HG03039 (cell line): Measurements from ENCODE around the gene TNFRSF18.
"Not testable (repeated sequence)": the region's sequence is repeated elsewhere in the genome, so short reads cannot be mapped to it uniquely, and the experiment has no call there.

Source experiments
- ATAC-seq: cut with Tn5 transposase; IDR thresholded peaks from one replicate; pipeline ENCODE4 v1.9.1; 2021; ENCODE audit warnings: mild to moderate bottlenecking, moderate library complexity; ENCODE audit not compliant: unreplicated experiment

Gene TNFRSF18, protein sequence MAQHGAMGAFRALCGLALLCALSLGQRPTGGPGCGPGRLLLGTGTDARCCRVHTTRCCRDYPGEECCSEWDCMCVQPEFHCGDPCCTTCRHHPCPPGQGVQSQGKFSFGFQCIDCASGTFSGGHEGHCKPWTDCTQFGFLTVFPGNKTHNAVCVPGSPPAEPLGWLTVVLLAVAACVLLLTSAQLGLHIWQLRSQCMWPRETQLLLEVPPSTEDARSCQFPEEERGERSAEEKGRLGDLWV

DNA sequence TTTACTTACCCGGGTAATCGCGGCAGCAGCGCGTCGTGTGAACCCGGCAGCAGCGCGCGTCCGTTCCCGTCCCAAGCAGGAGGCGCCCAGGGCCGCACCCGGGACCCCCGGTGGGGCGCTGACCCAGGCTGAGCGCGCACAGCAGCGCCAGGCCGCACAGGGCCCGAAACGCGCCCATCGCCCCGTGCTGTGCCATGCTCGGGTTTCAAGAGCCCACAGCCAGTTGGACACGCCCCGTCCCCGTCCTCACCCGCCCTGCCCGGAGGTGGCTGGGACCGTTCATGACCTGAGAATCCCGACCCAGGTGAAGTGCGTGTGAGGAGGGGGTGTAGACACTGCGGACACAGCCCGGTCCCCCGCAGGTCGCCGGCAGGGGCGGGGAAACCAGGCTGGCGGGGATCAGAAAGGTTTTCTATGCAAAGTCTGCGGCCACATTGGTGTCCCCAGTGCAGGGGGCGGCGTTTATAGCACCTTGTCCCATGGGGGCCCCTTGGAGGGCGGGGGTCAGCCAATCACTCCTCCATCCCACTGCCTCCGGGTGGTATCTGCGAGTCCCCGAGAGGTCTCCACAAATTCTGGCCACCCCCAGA lies at the start of gene TNFRSF18:
TNFRSF18 (minus strand) TSS at position 217 of the 590 bp plus-strand sequence; CDS start at position 196, 21 bp downstream.
- no peak for ATAC-seq

DNA sequence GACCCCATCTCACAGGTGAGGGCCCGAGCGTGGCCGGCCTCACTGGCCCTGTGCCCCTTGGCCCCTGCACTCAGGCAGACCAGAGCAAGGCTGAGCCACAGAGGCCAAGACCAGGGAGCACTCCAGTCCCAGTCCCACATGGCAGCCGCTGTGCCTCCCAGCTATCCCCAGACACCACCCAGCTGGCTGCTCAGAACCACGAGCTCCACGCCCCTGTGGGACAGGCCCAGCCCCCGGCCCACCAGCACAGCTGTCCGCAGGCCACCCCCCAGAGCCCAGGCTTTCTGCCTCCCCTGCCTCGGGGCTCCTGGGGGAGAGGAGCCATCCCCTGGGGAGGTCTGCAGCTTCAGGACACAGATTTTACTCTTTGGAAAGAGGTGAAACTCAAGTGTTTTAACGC lies 49.2 kb upstream of the TNFRSF18 start:
- ATAC-seq, result no peak

- ATAC-seq, result no peak
Observed at GRCh38 chr1:1255078-1255477, 48.7 kb upstream of the TNFRSF18 start.

GRCh38 chr1:1254667-1254998 lies 48.2 kb upstream of the TNFRSF18 start:
- ATAC-seq, result no peak

DNA sequence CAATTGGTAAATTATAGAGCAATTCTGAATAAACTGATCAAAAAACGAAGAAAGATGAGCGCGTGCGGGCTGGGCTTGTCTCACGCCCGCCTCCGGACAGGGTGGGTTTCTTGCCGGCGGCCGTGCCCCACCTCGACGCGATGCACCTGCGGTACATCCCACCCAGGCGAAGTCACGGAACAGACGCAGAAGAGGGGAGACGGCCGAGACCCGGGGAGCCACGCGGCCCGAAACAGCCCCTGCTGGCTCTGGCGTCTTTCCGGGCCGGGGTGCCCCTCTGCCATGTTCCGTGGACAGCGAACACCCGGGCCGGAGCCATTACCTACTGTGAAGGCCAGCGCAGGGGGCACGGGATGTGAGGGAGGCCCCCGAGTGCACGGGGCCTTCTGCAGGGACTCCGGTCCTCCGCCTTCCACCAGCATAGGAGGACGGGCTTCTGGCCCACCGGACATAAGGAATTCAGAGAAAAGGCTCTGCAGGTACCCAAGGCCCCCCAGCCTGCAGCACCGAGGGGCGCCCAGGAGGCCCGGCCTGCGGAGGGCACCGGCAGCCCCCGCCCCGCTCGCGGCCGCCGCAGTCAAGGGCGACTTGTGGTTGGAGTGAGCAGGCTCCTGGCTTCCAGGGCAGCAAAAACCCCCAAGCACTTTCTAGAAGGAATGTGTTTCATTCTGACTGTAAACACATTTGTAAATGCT lies 47.7 kb upstream of the TNFRSF18 start:
- ATAC-seq, result no peak

DNA sequence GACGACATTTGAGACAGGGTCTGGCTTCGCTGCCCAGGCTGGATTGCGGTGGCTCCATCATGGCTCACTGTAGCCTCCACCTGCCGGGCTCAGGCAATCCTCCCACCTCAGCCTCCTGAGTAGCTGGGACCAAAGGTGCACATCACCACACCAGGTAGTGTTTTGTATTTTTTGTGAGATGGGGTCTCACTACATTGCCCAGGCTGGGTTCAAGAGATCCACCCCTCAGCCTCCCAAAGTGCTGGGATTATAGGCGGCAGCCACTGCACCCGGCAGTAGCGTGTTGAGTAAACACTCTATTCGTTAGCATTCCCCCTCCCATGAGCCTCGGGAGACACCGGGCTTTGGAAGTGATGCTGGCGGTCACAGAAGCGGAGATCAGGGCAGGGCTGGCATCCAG lies 46.9 kb upstream of the TNFRSF18 start:
- no peak for ATAC-seq

- no peak for ATAC-seq
Observed at GRCh38 chr1:1250786-1251284, 44.4 kb upstream of the TNFRSF18 start.

DNA sequence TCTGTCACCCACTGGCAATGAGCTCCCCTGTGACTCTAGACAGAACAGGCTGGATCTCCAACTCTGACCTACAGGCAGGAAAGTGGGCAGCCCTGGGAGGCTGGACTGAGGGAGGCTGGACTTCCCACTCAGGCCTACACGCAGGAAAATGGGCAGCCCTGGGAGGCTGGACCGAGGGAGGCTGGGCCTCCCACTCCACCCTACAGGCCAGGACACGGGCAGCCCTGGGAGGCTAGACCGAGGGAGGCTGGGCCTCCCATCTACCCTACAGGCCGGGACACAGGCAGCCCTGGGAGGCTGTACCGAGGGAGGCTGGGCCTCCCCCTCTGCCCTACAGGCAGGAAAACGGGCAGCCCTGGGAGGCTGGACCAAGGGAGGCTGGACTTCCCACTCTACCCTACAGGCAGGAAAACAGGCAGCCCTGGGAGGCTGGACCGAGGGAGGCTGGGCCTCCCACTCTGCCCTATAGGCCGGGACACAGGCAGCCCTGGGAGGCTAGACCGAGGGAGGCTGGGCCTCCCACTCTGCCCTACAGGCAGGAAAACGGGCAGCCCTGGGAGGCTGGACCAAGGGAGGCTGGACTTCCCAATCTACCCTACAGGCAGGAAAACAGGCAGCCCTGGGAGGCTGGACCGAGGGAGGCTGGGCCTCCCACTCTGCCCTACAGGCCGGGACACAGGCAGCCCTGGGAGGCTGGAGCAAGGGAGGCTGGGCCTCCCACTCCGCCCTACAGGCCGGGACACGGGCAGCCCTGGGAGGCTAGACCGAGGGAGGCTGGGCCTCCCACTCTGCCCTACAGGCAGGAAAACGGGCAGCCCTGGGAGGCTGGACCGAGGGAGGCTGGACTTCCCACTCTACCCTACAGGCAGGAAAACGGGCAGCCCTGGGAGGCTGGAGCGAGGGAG lies 41.9 kb upstream of the TNFRSF18 start:
- not testable (repeated sequence) for ATAC-seq

DNA sequence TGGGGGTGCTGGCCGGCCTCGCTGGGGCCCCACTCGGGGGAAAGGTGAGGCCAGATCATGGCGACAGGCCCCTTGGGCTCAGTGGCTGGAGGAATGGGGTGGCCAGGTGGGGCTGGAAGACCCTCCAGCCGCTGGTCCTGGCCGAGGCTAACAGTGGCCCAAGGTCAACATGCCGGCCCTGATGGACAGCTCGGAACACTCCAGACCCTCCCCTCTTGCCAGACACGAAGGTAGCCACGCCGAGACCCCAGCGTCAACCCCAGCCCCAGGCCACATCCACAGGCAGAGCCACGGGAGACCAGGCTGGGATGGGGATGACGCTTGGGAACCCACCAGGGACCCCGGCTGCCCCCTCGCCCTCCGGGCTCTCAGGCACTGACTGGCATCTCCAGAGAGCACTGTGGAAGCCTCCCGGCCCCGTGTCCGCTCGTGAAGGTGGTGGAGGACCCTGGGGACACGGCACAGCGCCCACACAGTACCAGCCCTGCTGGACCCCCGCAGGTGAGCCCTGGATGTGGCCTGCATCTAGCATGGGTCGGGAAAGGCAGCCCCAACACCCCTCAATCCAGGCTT lies 41.0 kb upstream of the TNFRSF18 start:
- ATAC-seq, result no peak

GRCh38 chr1:1246577-1247340 lies 40.4 kb upstream of the TNFRSF18 start, which contains the start of gene C1QTNF12:
TSS of gene C1QTNF12 (minus strand) at chr1:1246722. CDS start at chr1:1246690, 32 bp downstream.
- no peak for ATAC-seq

- no peak for ATAC-seq
Observed at GRCh38 chr1:1245817-1246576, 39.6 kb upstream of the TNFRSF18 start.

DNA sequence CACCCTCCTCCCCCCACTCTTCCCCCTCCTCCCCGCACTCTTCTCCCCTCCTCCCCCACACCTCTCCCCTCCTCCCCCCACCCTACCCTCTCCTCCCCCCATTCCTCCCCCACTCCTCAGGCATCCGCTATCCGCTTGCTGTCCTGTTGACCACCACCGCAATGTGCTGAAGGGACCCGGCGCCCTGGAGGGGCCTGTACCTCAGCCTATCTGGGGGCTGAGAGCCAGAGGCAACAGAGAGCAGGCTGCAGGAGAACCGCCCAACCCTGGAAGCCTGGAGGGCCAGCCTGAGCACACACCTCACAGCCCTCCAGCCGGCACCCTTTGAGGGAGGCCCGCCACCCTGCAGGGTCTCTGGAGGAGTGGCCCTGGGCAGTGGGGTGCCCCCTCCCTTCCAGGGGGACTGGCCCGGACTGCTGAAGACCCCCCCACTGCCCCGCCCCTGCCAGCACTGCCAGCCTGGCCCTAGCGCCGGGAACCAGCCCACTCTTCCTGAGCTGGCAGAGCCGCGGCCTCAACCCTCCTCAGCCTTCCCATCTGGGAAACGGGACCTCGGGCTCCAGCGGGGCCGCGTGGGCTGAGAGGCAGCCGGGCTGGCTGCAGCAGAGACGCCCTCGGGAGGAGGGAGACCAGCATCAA lies 38.9 kb upstream of the TNFRSF18 start:
- no peak for ATAC-seq

- no peak for ATAC-seq
Observed at GRCh38 chr1:1244192-1244811, 37.9 kb upstream of the TNFRSF18 start.

- no peak for ATAC-seq
Observed at GRCh38 chr1:1243807-1244191, 37.4 kb upstream of the TNFRSF18 start.

DNA sequence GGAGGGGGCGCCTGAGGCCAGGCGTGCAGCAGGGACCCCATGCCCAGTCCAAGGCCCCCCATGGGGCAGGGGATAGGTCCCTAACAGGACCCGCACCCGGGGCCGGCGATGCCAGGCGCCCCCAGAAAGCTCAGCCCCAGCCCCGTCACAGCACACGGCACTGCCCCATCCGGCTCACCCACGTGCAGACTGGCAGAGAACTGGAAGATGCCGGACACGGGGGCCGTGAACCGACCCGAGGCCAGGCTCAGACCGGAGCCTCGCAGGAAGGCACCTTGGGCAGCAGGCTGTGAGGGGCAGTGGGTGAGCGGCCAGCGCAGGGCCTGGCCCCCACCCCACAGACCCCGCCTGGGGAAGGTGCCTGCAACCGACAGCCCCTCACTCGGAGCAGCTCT lies 36.9 kb upstream of the TNFRSF18 start:
- no peak for ATAC-seq

DNA sequence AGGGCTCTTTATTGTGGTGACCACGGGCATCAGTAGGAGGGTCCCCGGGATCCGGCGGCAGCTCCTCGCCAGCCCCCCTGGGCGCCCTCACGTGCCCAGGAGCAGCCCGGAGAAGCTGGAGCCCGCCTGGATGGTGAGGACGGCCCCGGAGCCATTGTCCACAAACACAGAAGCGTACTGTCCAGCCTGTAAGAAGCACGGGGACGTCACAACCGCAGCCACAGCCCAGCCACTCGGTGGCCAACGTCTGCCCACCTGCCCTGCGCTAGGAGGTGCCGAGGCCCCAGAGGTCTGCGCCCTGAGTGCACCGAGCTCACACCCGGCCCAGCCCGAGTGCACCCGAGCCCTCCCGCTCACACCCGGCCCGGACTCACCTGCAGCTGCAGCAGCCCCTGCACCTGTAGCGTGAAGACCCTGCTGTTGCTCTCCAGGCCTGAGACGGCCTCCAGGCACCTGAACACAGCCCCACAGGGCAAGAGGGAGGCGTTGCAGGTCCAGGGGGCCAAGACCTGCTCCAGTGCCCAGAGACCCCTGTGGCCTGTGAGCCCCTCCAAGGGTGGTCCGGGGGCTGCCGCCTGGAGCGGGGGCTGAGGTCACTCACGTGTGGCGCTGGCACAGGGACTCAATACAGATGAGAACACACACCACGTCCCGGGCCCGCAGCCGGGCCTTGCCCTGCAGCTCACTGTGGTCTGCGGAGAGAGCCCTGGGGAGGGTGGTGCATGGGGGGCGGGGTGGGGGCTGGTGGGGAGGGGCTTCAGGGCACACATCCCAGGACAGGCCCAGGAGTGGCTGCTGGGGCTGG lies 36.3 kb upstream of the TNFRSF18 start:
- no peak for ATAC-seq

GRCh38 chr1:1241588-1242219 lies 35.3 kb upstream of the TNFRSF18 start:
- no peak for ATAC-seq
